ENCODE results near the gene THUMPD3.

GRCh38 chr3:9396301-9396631, 33.4 kb downstream of the THUMPD3 start:
- TF ChIP-seq CTCF (conservative IDR thresholded peaks at IDR 0.05 in 1 of 2, IDR thresholded peaks at IDR 0.05 in 1 of 2; ENCODE audit: low read depth in 1 of 2, low read length in 2 of 2) (no peak), EZH2 (IDR thresholded peaks at IDR 0.05; ENCODE audit: low read length, missing control alignments) (no peak)
